B cell (primary cell): Measurements from ENCODE around the gene SKAP1. TPM values are rescaled to one million over a fixed set of nuclear protein-coding genes. Genes with fewer than 3 reads are reported as not detected.

Experiments
- ATAC-seq: fragments of 200-7000 bp; cut with Tn5 transposase; one replicate; pipeline ENCODE4 v1.10.0; 2021; ENCODE audit warnings: low read depth, mild to moderate bottlenecking, moderate number of reproducible peaks, moderate library complexity
- CTCF ChIA-PET: fragments of 350-600 bp; sonication (Branson Sonifier 250); formaldehyde crosslinking; loops from one replicate; lab custom pipeline; 2021; ENCODE audit warnings: antibody characterized with exemption, inconsistent platforms; lab: Charles Lee
- POLR2A ChIA-PET: fragments of 350-600 bp; sonication (Branson Sonifier 250); formaldehyde crosslinking; loops from one replicate; lab custom pipeline; 2021; ENCODE audit warnings: antibody characterized with exemption; lab: Charles Lee
- DNase-seq: peaks from one replicate; pipeline ENCODE4 v3.0.0; 2013
- H2AFZ ChIP-seq: 2 replicates; pipeline ENCODE4 v1.6.1; 2012; ENCODE audit warnings: mild to moderate bottlenecking, low read depth, low read length; ENCODE audit not compliant: insufficient read depth, poor library complexity, severe bottlenecking
- H3K27ac ChIP-seq, 2 donors: 1 replicate in 1 of 2; 2 replicates in 1 of 2; pipeline ENCODE4 v1.5.1; 2012 to 2013; ENCODE audit warnings: low read length in 2 of 2, mild to moderate bottlenecking in 2 of 2, moderate library complexity in 1 of 2
- H3K27me3 ChIP-seq, 4 experiments: fragments of 200-600 bp in 1 of 4; sonication (generic) in 1 of 4; replicated peaks in 1 of 4; 1 replicate in 2 of 4; 2 replicates in 2 of 4; pipeline versions ENCODE4 v1.6.1 to v1.7.0; 2013 to 2016; ENCODE audit warnings: low read length in 3 of 4, mild to moderate bottlenecking in 2 of 4, mixed read lengths in 1 of 4, moderate library complexity in 1 of 4; ENCODE audit not compliant: insufficient read depth in 4 of 4, control insufficient read depth in 3 of 4; ENCODE audit errors: control extremely low read depth in 1 of 4
- H3K36me3 ChIP-seq, 2 experiments: replicated peaks in 1 of 2; 1 replicate in 1 of 2; 2 replicates in 1 of 2; pipeline versions ENCODE4 v1.6.1 to v1.7.1; 2013; ENCODE audit warnings: low read length in 1 of 2; ENCODE audit not compliant: insufficient read depth in 2 of 2, control insufficient read depth in 1 of 2; ENCODE audit errors: control extremely low read depth in 1 of 2, extremely low read depth in 1 of 2
- H3K4me1 ChIP-seq, 2 donors: fragments of 200-600 bp in 1 of 2; sonication (generic) in 1 of 2; 1 replicate in 1 of 2; 2 replicates in 1 of 2; pipeline versions ENCODE4 v1.5.1 to v1.6.1; 2013 to 2017; ENCODE audit warnings: low read length in 2 of 2; ENCODE audit not compliant: control insufficient read depth in 2 of 2, insufficient read depth in 2 of 2
- H3K4me2 ChIP-seq: replicated peaks from 2 replicates; pipeline ENCODE3; 2012; ENCODE audit warnings: mild to moderate bottlenecking, low read depth, low read length; ENCODE audit not compliant: poor library complexity, severe bottlenecking
- H3K4me3 ChIP-seq, 5 experiments: fragments of 200-600 bp in 1 of 5; sonication (generic) in 1 of 5; 1 replicate in 3 of 5; 2 replicates in 2 of 5; pipeline versions ENCODE4 v1.5.1 to v1.7.0; 2011 to 2016; ENCODE audit warnings: low read length in 4 of 5, mild to moderate bottlenecking in 4 of 5, low read depth in 2 of 5, control low read depth in 1 of 5, moderate library complexity in 1 of 5; ENCODE audit not compliant: insufficient read depth in 1 of 5; ENCODE audit errors: control extremely low read depth in 1 of 5, extremely low read depth in 1 of 5
- H3K79me2 ChIP-seq: fragments of 200-600 bp; sonication (generic); one replicate; pipeline ENCODE4 v1.6.0; 2016; ENCODE audit warnings: low read length; ENCODE audit not compliant: control insufficient read depth, insufficient read depth
- H3K9ac ChIP-seq: fragments of 200-600 bp; sonication (generic); 2 replicates; pipeline ENCODE4 v1.6.1; 2017; ENCODE audit warnings: mild to moderate bottlenecking, low read length, moderate library complexity
- H3K9me3 ChIP-seq, 3 donors: one replicate each; pipeline versions ENCODE4 v1.6.1 to v1.7.1; 2013; ENCODE audit warnings: low read length in 2 of 3; ENCODE audit not compliant: control insufficient read depth in 2 of 3, insufficient read depth in 1 of 3; ENCODE audit errors: control extremely low read depth in 1 of 3
- H4K20me1 ChIP-seq: 2 replicates; pipeline ENCODE4 v1.6.0; 2012; ENCODE audit warnings: mild to moderate bottlenecking, low read length; ENCODE audit not compliant: insufficient read depth, control insufficient read depth, poor library complexity, severe bottlenecking
- H3K27ac Mint-ChIP-seq: one replicate; pipeline ENCODE4 v1.8.0; 2021; ENCODE audit warnings: mixed read lengths
- H3K27me3 Mint-ChIP-seq: one replicate; pipeline ENCODE4 v1.8.0; 2021; ENCODE audit warnings: mixed read lengths
- H3K4me1 Mint-ChIP-seq: one replicate; pipeline ENCODE4 v1.8.0; 2021; ENCODE audit warnings: mixed read lengths
- H3K4me3 Mint-ChIP-seq: one replicate; pipeline ENCODE4 v1.8.0; 2021; ENCODE audit warnings: mixed read lengths
- H3K9me3 Mint-ChIP-seq: one replicate; pipeline ENCODE4 v1.8.0; 2022; ENCODE audit warnings: mixed read lengths; ENCODE audit not compliant: insufficient read depth
- EZH2 ChIP-seq: IDR thresholded peaks from 2 replicates; pipeline ENCODE4 v1.6.1; 2012; ENCODE audit warnings: borderline replicate concordance, low read depth, mild to moderate bottlenecking, moderate library complexity, low read length; ENCODE audit not compliant: insufficient read depth, poor library complexity, severe bottlenecking
- WGBS: methylation state at CpG from one replicate; pipeline ENCODE4 v1.1.5; 2013; ENCODE audit warnings: missing lambda C conversion rate; ENCODE audit not compliant: insufficient coverage; 5-methylcytosine and 5-hydroxymethylcytosine counted together
- intact Hi-C: fragments of 100-400 bp; cut with micrococcal nuclease; formaldehyde crosslinking; loops from one replicate; pipeline ENCODE4 v1.10.0; 2022
- polyA plus RNA-seq: library from polyadenylated mRNA; depleted of rRNA; stranded (reverse); fragments of >200 nt; gene quantifications from 2 replicates; pipeline ENCODE4 v1.2.3, GENCODE V29; 2012
- total RNA-seq, 2 donors: library from RNA; stranded (reverse); fragments of 120-200 nt in 1 of 2; gene quantifications; 1 replicate in 1 of 2; 2 replicates in 1 of 2; pipeline versions ENCODE4 v1.2.3 to v1.2.4, GENCODE V29; 2013 to 2022
- TF ChIP-seq, protein P1 (sequence below): fragments of 200-600 bp; IDR thresholded peaks from one replicate; pipeline ENCODE4 v1.8.0; 2022; ENCODE audit warnings: antibody characterized with exemption, mild to moderate bottlenecking

The SKAP1 gene
- total and polyA plus RNA-seq, 2 donors (not counting 1 experiment from before 2014, with no cell fraction given): 33.1 to 37.3 TPM

DNA sequence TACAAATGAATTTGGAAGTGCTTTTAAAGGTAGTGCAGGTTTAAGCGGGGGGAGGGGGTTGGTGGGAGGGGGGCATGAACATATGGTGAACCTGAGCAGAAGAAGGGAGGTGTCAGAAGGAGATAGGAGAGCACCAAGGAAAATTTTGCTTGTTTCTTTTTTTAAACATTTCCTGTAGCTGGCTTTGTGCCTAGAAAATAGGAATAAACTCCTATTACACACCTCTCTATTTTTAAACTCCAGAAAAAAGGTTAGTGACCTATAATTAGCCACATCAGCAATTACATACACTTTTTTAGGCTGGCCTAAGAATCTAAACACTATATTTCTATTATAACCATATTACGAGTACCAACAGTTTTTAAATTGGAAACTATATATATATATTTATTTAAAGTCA, 159.1 kb downstream of the SKAP1 start:
- no peak overlapping the region for H2AFZ ChIP-seq
- H3K27me3 ChIP-seq: no peaks in the 10 kb centered on the region
- H3K79me2 ChIP-seq: no peaks in the 10 kb centered on the region
- no peaks in the 10 kb centered on the region for H4K20me1 ChIP-seq
- H3K27ac Mint-ChIP-seq: no peak overlapping the region
- ChIA-PET POLR2A (no interaction called here), CTCF (no interaction called here)
- H3K9me3 ChIP-seq: no peaks in the 10 kb centered on the region
- H3K4me3 ChIP-seq: no peak overlapping the region
- WGBS: 100% methylated on average over 1 of the region's 2 CpGs
- TF ChIP-seq, protein P1, sequence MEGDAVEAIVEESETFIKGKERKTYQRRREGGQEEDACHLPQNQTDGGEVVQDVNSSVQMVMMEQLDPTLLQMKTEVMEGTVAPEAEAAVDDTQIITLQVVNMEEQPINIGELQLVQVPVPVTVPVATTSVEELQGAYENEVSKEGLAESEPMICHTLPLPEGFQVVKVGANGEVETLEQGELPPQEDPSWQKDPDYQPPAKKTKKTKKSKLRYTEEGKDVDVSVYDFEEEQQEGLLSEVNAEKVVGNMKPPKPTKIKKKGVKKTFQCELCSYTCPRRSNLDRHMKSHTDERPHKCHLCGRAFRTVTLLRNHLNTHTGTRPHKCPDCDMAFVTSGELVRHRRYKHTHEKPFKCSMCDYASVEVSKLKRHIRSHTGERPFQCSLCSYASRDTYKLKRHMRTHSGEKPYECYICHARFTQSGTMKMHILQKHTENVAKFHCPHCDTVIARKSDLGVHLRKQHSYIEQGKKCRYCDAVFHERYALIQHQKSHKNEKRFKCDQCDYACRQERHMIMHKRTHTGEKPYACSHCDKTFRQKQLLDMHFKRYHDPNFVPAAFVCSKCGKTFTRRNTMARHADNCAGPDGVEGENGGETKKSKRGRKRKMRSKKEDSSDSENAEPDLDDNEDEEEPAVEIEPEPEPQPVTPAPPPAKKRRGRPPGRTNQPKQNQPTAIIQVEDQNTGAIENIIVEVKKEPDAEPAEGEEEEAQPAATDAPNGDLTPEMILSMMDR: no peak
- TF ChIP-seq EZH2: no peak
- H3K4me1 ChIP-seq: no peaks in the 10 kb centered on the region
- H3K4me1 Mint-ChIP-seq: no peaks in the 10 kb centered on the region
- no peak overlapping the region for H3K4me3 Mint-ChIP-seq
- ATAC-seq: no peak
- H3K4me2 ChIP-seq: no peak overlapping the region
- no peaks in the 10 kb centered on the region for H3K9me3 Mint-ChIP-seq
- intact Hi-C loops: no loop called here
- DNase-seq: no peak
- H3K9ac ChIP-seq: no peak overlapping the region
- H3K36me3 ChIP-seq: peaks cover 0 to 2% of the 10 kb centered on the region in 2 experiments
- H3K27ac ChIP-seq: no peak overlapping the region
- H3K27me3 Mint-ChIP-seq: peaks cover 3% of the 10 kb centered on the region

DNA sequence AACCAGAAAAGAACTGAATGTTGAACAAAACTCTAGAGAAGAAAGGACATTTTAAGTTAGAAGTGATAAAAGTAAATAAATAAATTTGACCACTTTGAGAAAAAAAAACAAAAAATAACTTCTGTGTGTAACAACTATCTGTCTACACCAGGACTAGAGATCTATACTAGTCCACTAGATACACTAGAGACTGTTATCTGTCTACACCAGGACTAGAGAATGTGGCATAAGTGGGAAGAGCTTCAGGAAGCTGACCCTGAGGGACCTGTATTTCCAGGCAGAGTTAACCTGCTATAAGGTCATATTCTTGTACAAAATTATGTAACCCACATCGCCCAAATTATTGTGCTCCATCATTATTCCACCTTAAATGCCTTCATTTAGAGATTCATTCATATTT, 160.8 kb downstream of the SKAP1 start:
- peaks cover 0 to 2% of the 10 kb centered on the region in 2 experiments for H3K36me3 ChIP-seq
- no peak overlapping the region for H3K9ac ChIP-seq
- no peaks in the 10 kb centered on the region for H3K9me3 Mint-ChIP-seq
- no peaks in the 10 kb centered on the region for H3K4me1 ChIP-seq
- H3K27me3 Mint-ChIP-seq: no peaks in the 10 kb centered on the region
- ATAC-seq: no peak
- TF ChIP-seq, protein P1: no peak
- TF ChIP-seq EZH2: no peak
- H3K4me1 Mint-ChIP-seq: no peaks in the 10 kb centered on the region
- ChIA-PET CTCF (interaction anchor here (0.6 kb wide), 1 partner anchor 221 kb away, joined by 3 read pairs; no protein-coding TSS in a partner anchor), POLR2A (no interaction called here)
- no CpG with 5 or more reads among the region's 1 CpG for WGBS
- no peak overlapping the region for H3K4me2 ChIP-seq
- H3K4me3 ChIP-seq: no peak overlapping the region
- no peak overlapping the region for H3K27ac ChIP-seq
- no peaks in the 10 kb centered on the region for H3K9me3 ChIP-seq
- H3K27ac Mint-ChIP-seq: no peak overlapping the region
- intact Hi-C loops: no loop called here
- H4K20me1 ChIP-seq: no peaks in the 10 kb centered on the region
- no peaks in the 10 kb centered on the region for H3K79me2 ChIP-seq
- H3K4me3 Mint-ChIP-seq: no peak overlapping the region
- DNase-seq: no peak
- no peak overlapping the region for H2AFZ ChIP-seq
- no peaks in the 10 kb centered on the region for H3K27me3 ChIP-seq
